NT2/D1 (cell line): ENCODE measurements around the gene WSCD1.

Experiments used
- DNase-seq: peaks from one replicate; pipeline ENCODE4 v3.0.0-alpha.2; 2011; ENCODE audit warnings: low read depth, low spot score
- H3K27me3 ChIP-seq: 2 replicates; pipeline ENCODE4 v1.6.0; 2011; ENCODE audit warnings: mild to moderate bottlenecking; ENCODE audit not compliant: insufficient read length, insufficient read depth
- H3K36me3 ChIP-seq: 2 replicates; pipeline ENCODE4 v1.6.1; 2011; ENCODE audit warnings: mild to moderate bottlenecking, low read length, mixed read lengths; ENCODE audit not compliant: insufficient read depth, insufficient read length
- H3K4me1 ChIP-seq: 2 replicates; pipeline ENCODE4 v1.5.1; 2011; ENCODE audit not compliant: insufficient read depth, insufficient read length
- H3K4me3 ChIP-seq: 2 replicates; pipeline ENCODE4 v1.5.1; 2011; ENCODE audit warnings: low read depth; ENCODE audit not compliant: insufficient read length
- H3K9ac ChIP-seq: 2 replicates; pipeline ENCODE4 v1.6.0; 2011; ENCODE audit warnings: low read depth; ENCODE audit not compliant: insufficient read length
- H3K9me3 ChIP-seq: 2 replicates; pipeline ENCODE4 v1.5.1; 2011; ENCODE audit warnings: mild to moderate bottlenecking, low read length; ENCODE audit not compliant: insufficient read depth
- SUZ12 ChIP-seq: IDR thresholded peaks from 2 replicates; pipeline ENCODE4 v1.6.1; 2011; ENCODE audit not compliant: insufficient read length, insufficient read depth; ENCODE audit errors: extremely low read depth
- YY1 ChIP-seq: IDR thresholded peaks from 2 replicates; pipeline ENCODE4 v1.6.1; 2011; ENCODE audit not compliant: insufficient read length, insufficient read depth
- ZNF274 ChIP-seq: IDR thresholded peaks from 2 replicates; pipeline ENCODE4 v1.6.1; 2011; ENCODE audit warnings: mild to moderate bottlenecking, low read depth, low read length

WSCD1 gene

DNA sequence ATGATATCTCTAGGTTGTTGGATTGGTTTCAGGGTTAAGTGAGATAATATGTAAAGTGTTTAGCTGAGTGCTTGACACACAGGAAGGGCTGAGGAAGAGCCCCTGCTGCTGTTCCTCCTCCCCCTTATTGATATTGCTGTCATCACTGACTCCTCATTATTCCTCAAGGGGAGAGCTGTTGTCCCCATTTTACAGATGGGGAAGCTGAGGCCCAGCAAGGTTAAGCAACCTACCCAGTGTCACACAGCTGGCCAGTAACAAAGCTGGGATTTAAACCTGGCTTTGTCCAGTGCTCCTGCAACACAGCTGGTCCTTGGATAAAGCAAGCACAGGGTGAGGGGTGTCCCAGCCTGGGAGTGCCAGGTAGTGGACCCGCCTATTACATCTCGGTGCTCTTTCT, 9.8 kb downstream of the WSCD1 start:
- H3K4me3 ChIP-seq = no peak overlapping the region
- TF ChIP-seq ZNF274 (no peak), SUZ12 (no peak), YY1 (no peak)
- no peaks in the 10 kb centered on the region for H3K27me3 ChIP-seq
- H3K9me3 ChIP-seq = no peaks in the 10 kb centered on the region
- H3K4me1 ChIP-seq = peaks cover 4% of the 10 kb centered on the region
- no peak for DNase-seq
- H3K36me3 ChIP-seq = peaks cover 3% of the 10 kb centered on the region
- H3K9ac ChIP-seq = no peak overlapping the region

DNA sequence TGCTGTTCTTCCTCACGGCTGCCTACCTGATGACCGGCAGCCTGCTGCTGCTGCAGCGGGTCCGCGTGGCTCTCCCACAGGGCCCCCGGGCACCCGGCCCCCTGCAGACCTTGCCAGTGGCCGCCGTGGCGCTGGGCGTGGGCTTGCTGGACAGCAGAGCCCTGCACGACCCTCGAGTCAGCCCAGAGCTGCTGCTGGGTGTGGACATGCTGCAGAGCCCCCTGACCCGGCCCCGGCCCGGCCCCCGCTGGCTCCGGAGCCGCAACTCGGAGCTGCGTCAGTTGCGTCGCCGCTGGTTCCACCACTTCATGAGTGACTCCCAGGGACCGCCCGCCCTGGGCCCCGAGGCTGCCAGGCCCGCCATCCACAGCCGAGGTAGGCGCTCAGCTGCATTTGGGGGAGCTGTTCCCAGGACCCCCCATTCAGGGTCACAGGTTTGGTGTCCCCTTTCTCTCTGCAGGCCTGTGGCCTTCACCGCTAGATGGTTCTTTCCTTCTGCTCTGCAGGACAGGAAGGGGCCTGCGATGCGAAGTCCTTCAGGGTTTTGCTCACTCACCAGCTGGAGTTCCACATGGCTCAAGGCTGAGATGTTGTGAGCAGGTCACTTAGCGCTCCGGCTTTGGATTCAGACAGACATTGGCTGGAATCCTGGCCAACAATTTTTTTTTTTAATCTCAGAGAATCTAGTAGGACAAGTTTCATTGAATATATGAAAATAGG, 10.7 kb downstream of the WSCD1 start:
- TF ChIP-seq SUZ12 (no peak), ZNF274 (no peak)
- Histone ChIP-seq H3K36me3 (peaks cover 3% of the 10 kb centered on the region), H3K4me3 (no peak overlapping the region), H3K4me1 (peaks cover 4% of the 10 kb centered on the region), H3K9ac (no peak overlapping the region), H3K9me3 (no peaks in the 10 kb centered on the region), H3K27me3 (no peaks in the 10 kb centered on the region)
- DNase-seq = no peak

DNA sequence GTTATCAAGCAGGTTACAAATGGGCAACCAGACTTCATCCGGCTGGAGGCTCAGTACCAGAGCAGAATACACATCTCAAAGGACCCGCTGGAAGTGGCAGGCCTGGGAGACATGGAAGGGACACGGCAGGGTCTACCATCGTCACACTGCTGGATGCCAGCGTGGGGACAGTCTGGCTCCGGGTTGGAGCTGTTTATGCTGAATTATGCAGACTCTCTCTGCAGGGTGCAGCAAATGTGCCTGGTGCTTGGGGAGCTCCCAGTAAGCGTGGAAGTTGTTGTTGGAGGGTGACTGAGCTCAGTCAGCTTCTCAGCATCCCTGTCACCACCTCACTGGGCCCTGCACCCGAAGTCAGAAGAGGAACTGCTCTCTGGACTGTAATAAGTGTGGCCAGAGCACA, 12.2 kb downstream of the WSCD1 start:
- TF ChIP-seq YY1 = no peak
- no peak for TF ChIP-seq ZNF274
- no peak for TF ChIP-seq SUZ12
- H3K27me3 ChIP-seq = no peaks in the 10 kb centered on the region
- no peaks in the 10 kb centered on the region for H3K9me3 ChIP-seq
- H3K36me3 ChIP-seq = peaks cover 3% of the 10 kb centered on the region
- H3K9ac ChIP-seq = no peak overlapping the region
- H3K4me3 ChIP-seq = no peak overlapping the region
- H3K4me1 ChIP-seq = no peaks in the 10 kb centered on the region
- no peak for DNase-seq

DNA sequence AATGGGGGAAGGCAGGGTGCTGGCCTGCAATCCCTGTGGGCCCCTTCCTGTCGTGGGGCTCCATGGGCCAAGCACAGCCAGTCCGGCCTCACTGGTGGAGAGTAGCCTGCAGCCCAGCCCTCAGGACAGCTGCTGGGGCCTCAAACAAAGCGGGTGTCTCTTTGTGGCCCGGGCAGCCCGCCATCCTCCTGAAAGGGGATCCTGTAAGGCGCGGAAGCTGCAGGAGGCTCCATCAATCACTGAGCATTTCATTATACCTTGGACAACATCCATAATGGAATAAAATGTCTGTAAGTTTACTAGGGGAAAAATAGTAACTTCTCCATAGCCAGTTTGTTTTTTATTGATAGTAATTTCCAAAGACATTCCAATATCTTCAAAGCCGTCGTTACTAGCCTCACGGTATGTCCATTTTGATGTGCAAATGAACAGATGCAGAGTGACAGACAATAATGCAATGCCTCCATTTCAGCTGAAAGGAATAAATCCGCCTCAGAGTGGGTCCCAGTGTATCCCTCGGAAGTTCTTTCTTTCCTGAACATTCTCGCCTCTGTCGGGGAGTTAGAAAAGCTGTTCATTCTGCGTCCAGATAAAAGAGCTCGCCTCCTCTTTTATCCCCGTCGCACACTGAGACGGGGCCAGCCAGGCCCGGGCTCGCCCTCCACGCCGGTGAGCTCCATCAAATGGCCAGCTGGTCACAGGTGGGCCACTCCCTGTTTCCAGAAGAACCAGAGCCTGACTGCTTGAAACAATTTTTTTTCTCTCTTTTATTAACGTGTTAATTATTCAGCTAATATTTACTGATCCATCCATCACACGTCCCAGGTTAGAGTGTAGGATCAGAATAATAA, 14.4 kb downstream of the WSCD1 start:
- Histone ChIP-seq H3K27me3 (no peaks in the 10 kb centered on the region), H3K4me1 (no peaks in the 10 kb centered on the region), H3K9ac (no peak overlapping the region), H3K9me3 (no peaks in the 10 kb centered on the region), H3K4me3 (no peak overlapping the region), H3K36me3 (peaks cover 3% of the 10 kb centered on the region)
- no peak for DNase-seq
- TF ChIP-seq ZNF274 = no peak
- TF ChIP-seq YY1 = no peak
- no peak for TF ChIP-seq SUZ12

DNA sequence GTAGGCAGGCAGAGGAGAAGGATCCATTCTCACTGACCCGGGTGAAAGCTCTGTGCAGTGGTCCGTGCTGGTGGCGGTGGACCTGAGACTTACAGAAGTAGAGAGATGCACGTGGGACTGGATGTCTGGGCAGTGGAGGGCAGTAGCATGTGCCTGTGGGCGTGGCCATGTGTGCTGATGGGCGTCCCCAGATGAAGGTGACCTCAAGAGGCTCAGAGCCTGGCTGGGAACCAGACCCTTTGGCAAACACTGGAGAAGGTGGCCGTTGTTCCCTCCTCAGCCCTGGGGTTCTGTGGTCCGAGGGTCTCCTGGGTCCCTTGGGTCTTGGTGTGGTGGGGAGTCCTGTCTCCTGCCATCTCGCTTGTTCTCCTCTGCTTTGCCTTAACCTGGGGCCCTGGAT, 15.6 kb downstream of the WSCD1 start:
- Histone ChIP-seq H3K4me3 (no peak overlapping the region), H3K27me3 (no peaks in the 10 kb centered on the region), H3K36me3 (peaks cover 3% of the 10 kb centered on the region), H3K9ac (no peak overlapping the region), H3K9me3 (no peaks in the 10 kb centered on the region), H3K4me1 (peaks cover 2% of the 10 kb centered on the region)
- DNase-seq = no peak
- TF ChIP-seq SUZ12 (no peak), ZNF274 (no peak), YY1 (no peak)

DNA sequence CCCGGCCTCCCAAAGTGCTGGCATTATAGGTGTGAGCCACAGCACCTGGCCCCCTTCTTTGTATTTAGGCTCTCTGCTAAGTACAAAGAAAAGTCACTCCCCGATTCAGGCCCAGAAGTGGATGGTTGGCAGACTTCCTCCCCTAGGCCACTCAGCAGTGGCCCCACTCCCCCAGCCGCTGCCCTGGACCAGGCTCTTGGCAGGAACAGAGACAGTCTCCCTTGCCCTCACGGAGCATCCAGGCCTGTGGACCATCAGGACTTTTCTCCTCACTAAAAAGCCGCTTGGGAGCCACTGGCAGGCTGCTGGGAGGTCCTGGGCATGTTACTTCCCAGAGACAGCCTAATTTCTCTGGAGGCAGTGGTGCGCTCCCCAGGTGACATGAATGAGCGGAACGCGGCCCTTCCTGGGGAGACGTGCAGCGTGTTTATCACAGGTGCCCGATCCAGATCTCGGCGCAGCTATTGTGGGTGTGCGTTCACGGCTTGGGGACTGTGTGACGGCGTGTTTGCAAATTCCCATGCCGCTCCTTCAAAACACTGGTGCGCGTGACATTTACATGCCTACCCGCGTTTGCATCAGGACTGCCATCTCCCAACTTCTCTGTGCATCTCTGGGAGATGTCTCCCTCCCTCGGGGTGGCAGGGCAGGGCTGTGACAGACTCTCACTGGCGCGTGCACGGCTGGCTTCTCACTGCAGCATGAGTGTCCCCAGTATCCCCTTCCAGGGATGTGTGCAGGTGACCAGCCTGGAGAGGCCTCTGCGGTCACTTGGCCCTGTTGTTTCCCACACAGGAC, 16.6 kb downstream of the WSCD1 start:
- no peak for TF ChIP-seq YY1
- no peak for TF ChIP-seq SUZ12
- no peak overlapping the region for H3K9ac ChIP-seq
- H3K4me1 ChIP-seq = peaks cover 2% of the 10 kb centered on the region
- no peaks in the 10 kb centered on the region for H3K27me3 ChIP-seq
- H3K36me3 ChIP-seq = no peaks in the 10 kb centered on the region
- H3K4me3 ChIP-seq = no peak overlapping the region
- no peak for DNase-seq
- H3K9me3 ChIP-seq = no peaks in the 10 kb centered on the region

DNA sequence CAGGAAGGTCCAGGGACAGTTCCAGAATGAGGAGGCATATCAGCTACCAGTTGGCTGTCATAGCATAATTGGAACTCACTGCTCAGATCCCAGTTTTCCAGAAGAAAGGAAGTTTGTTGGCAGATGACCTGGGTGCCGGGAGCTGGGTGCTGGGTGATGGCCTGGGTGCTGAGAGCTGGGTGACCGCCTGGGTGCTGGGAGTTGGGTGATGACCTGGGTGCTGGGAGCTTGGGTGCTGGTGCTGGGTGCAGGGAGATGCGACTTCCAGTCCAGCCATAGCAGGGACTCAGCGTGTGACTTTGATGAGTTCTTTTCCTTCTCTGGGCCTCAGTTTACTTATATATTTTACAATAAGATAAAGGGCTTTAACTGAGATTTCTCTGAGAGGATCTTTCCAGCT, 18.0 kb downstream of the WSCD1 start:
- TF ChIP-seq ZNF274 (no peak), SUZ12 (no peak), YY1 (no peak)
- Histone ChIP-seq H3K4me1 (peaks cover 2% of the 10 kb centered on the region), H3K36me3 (no peaks in the 10 kb centered on the region), H3K27me3 (no peaks in the 10 kb centered on the region), H3K4me3 (no peak overlapping the region), H3K9ac (no peak overlapping the region), H3K9me3 (no peaks in the 10 kb centered on the region)
- no peak for DNase-seq
